Smooth muscle cell (in vitro differentiated cells): ENCODE data around the gene GPR15LG. TPM values are rescaled to one million over a fixed set of nuclear protein-coding genes. Genes with fewer than 3 reads are reported as not detected.

Source experiments
- DNase-seq: peaks from one replicate; lab custom pipeline; 2025; ENCODE audit not compliant: unreplicated experiment; lab: John Stamatoyannopoulos, UW
- H2AFZ ChIP-seq: fragments of 200-600 bp; sonication (generic); 2 replicates; pipeline ENCODE4 v1.6.0; 2016; ENCODE audit warnings: antibody characterized with exemption, low read depth, mild to moderate bottlenecking
- H3F3A ChIP-seq: fragments of 200-600 bp; sonication (generic); 2 replicates; pipeline ENCODE4 v1.6.0; 2017; ENCODE audit warnings: antibody characterized with exemption, low read depth
- H3K27ac ChIP-seq: fragments of 200-600 bp; sonication (generic); 2 replicates; pipeline ENCODE4 v1.5.1; 2016; ENCODE audit warnings: low read depth, mild to moderate bottlenecking
- H3K27me3 ChIP-seq: fragments of 200-600 bp; sonication (generic); 2 replicates; pipeline ENCODE4 v1.6.1; 2016; ENCODE audit warnings: low read depth, mild to moderate bottlenecking
- H3K36me3 ChIP-seq: fragments of 200-600 bp; sonication (generic); 2 replicates; pipeline ENCODE4 v1.5.1; 2016; ENCODE audit warnings: low read depth
- H3K4me1 ChIP-seq: fragments of 200-600 bp; sonication (generic); 2 replicates; pipeline ENCODE4 v1.5.1; 2016; ENCODE audit warnings: low read depth
- H3K4me2 ChIP-seq: fragments of 200-600 bp; sonication (generic); 2 replicates; pipeline ENCODE4 v1.6.0; 2016; ENCODE audit warnings: mild to moderate bottlenecking
- H3K4me3 ChIP-seq: fragments of 200-600 bp; sonication (generic); 2 replicates; pipeline ENCODE4 v1.5.1; 2016; ENCODE audit warnings: mild to moderate bottlenecking
- H3K79me2 ChIP-seq: fragments of 200-600 bp; sonication (generic); 2 replicates; pipeline ENCODE4 v1.6.0; 2016; ENCODE audit warnings: low read depth, mild to moderate bottlenecking
- H3K9ac ChIP-seq: fragments of 200-600 bp; sonication (generic); 2 replicates; pipeline ENCODE4 v1.6.0; 2016; ENCODE audit warnings: low read depth
- H3K9me3 ChIP-seq: fragments of 200-600 bp; sonication (generic); replicated peaks from 2 replicates; pipeline ENCODE4 v1.5.1; 2016; ENCODE audit warnings: low read depth
- H4K20me1 ChIP-seq: fragments of 200-600 bp; sonication (generic); 2 replicates; pipeline ENCODE4 v1.6.0; 2016; ENCODE audit warnings: low read depth
- WGBS: methylation state at CpG from one replicate; pipeline ENCODE4 v1.1.7; 2016; ENCODE audit warnings: low lambda C conversion rate; 5-methylcytosine and 5-hydroxymethylcytosine counted together
- polyA plus RNA-seq: library from polyadenylated mRNA; unstranded; fragments of >200 nt; fragmentation: Nextera tagmentation; extraction: Ambion mirVana; gene quantifications from 2 replicates; pipeline ENCODE4 v1.2.1, GENCODE V29; 2016
- total RNA-seq: library from RNA; depleted of rRNA; stranded (reverse); fragments of >200 nt; gene quantifications from 2 replicates; pipeline ENCODE4 v1.2.3, GENCODE V29; 2014
- TF ChIP-seq, protein P1 (sequence below): fragments of 200-600 bp; sonication (generic); IDR thresholded peaks from 2 replicates; pipeline ENCODE4 v1.5.1; 2017; ENCODE audit warnings: borderline replicate concordance, mild to moderate bottlenecking, antibody characterized with exemption; ENCODE audit not compliant: insufficient read depth, poor library complexity, severe bottlenecking

The GPR15LG gene
- total and polyA plus RNA-seq, 2 experiments from 2014 or later = 0.49 to 1.6 TPM

DNA sequence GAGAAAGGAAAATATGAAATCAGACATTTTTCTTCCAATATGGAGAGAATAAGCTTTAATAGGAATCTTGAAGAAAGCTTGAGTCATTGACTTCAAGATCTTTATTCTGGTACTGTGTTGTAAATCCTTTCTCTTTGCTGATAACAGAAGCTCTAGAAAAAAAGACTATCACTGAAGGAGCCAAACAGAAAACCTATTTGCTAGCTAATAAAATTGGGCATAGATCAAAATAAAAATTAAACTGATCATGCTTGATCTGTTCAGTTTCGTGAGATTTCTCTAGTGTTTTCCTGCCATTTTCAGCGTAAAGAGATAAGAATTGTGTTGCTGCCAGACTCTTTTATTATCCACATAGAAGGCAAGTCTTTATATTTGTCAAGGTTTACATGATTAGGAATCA is 35.8 kb upstream of the GPR15LG start:
- Histone ChIP-seq H3K79me2 (peaks cover 27% of the 10 kb centered on the region), H3F3A (no peaks in the 10 kb centered on the region), H3K27me3 (no peaks in the 10 kb centered on the region), H3K9ac (no peak overlapping the region), H3K4me1 (peaks cover 12% of the 10 kb centered on the region), H3K27ac (no peak overlapping the region), H3K4me3 (no peak overlapping the region), H2AFZ (peak overlapping the region; percentile 100), H3K36me3 (peaks cover 5% of the 10 kb centered on the region), H3K9me3 (no peaks in the 10 kb centered on the region), H3K4me2 (no peak overlapping the region), H4K20me1 (no peaks in the 10 kb centered on the region)
- TF ChIP-seq, protein P1, sequence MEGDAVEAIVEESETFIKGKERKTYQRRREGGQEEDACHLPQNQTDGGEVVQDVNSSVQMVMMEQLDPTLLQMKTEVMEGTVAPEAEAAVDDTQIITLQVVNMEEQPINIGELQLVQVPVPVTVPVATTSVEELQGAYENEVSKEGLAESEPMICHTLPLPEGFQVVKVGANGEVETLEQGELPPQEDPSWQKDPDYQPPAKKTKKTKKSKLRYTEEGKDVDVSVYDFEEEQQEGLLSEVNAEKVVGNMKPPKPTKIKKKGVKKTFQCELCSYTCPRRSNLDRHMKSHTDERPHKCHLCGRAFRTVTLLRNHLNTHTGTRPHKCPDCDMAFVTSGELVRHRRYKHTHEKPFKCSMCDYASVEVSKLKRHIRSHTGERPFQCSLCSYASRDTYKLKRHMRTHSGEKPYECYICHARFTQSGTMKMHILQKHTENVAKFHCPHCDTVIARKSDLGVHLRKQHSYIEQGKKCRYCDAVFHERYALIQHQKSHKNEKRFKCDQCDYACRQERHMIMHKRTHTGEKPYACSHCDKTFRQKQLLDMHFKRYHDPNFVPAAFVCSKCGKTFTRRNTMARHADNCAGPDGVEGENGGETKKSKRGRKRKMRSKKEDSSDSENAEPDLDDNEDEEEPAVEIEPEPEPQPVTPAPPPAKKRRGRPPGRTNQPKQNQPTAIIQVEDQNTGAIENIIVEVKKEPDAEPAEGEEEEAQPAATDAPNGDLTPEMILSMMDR = no peak
- DNase-seq = no peak
- 90% methylated on average over 2 of the region's 2 CpGs for WGBS

GRCh38 chr10:84138478-84139125 is 35.0 kb upstream of the GPR15LG start:
- H3K27ac ChIP-seq = peak overlapping the region; percentile 97
- H3K9me3 ChIP-seq = no peaks in the 10 kb centered on the region
- no peak for DNase-seq
- no peaks in the 10 kb centered on the region for H4K20me1 ChIP-seq
- TF ChIP-seq, protein P1 = no peak
- H2AFZ ChIP-seq = peak overlapping the region; percentile 100
- H3K9ac ChIP-seq = peak overlapping the region; percentile 84
- H3K4me2 ChIP-seq = peak overlapping the region; percentile 80
- H3K79me2 ChIP-seq = peaks cover 30% of the 10 kb centered on the region
- no peaks in the 10 kb centered on the region for H3K27me3 ChIP-seq
- peak overlapping the region; percentile 84 for H3K4me3 ChIP-seq
- H3F3A ChIP-seq = no peaks in the 10 kb centered on the region
- 79% methylated on average over 20 of the region's 20 CpGs for WGBS
- peaks cover 12% of the 10 kb centered on the region for H3K4me1 ChIP-seq
- H3K36me3 ChIP-seq = peaks cover 13% of the 10 kb centered on the region

- Histone ChIP-seq H2AFZ (peak within 1 kb of the TSS; percentile 100), H3K79me2 (peaks cover 30% of the 10 kb centered on the region), H3K27ac (peak within 1 kb of the TSS; percentile 97), H3F3A (no peaks in the 10 kb centered on the region), H3K9ac (peak within 1 kb of the TSS; percentile 99), H3K4me1 (peaks cover 12% of the 10 kb centered on the region), H3K36me3 (peaks cover 18% of the 10 kb centered on the region), H3K27me3 (no peaks in the 10 kb centered on the region), H4K20me1 (no peaks in the 10 kb centered on the region), H3K4me3 (peak within 1 kb of the TSS; percentile 84), H3K4me2 (peak within 1 kb of the TSS; percentile 92), H3K9me3 (no peaks in the 10 kb centered on the region)
- peak; percentile 96 for DNase-seq
- TF ChIP-seq, protein P1 = peak; percentile 23
- WGBS = 2% methylated on average over 52 of the region's 61 CpGs
These were observed 34.2 kb upstream of the GPR15LG start, which contains the start of gene GHITM for GRCh38 chr10:84139126-84140035. Gene GHITM, plus strand, starts transcription at chr10:84139509. Its CDS starts 1,992 bp downstream, at chr10:84141501.
